Stimulated activated CD4-positive, alpha-beta T cell treated with anti-CD3 and anti-CD28 coated beads, Interleukin-15, amount 100 ng/mL, for 24 hours (primary cell): ENCODE results near the gene CHP1.
"Not testable (repeated sequence)": the region's sequence is repeated elsewhere in the genome, so short reads cannot be mapped to it uniquely, and the experiment has no call there.

Source experiments
- DNase-seq: peaks from one replicate; pipeline ENCODE4 v3.0.0-alpha.2; 2020

The CHP1 gene

DNA sequence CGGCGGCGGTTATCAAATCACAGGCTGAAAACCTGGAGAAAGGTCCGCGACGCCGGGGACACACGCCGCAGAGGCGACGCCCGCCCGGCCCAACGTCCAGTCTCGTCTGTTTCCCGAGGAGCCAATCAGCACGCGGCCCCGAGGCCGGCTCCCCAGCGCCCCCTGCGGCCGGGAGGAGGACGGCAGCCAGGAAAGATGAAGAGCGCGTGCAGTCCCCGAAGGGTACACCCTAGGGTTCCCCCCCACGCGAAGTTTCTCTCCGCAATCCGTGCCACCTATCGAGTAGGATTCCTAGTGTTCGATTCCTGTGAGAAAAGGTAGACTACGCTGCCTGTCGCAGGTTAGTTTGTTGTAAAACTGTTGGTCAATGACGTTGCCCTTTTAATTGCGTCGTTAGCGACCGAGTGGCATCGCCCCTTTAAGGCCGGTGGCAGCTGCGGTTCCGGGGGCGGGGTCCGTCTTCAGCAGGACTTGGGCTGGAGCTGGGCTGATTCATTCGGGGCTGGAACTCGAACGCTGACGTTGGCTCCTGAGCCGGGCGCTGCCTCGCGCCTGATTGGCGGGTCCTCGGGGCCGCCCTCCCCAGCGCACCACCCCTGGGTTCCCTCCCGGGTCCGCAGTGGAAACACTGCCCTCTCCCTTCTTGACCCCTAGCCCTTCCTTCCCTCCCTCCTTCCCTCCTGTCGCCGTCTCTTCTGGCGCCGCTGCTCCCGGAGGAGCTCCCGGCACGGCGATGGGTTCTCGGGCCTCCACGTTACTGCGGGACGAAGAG lies at the start of gene CHP1, which contains the start of gene EXD1:
CHP1 (plus strand) TSS at position 619 of the 772 bp plus-strand sequence; CDS start at position 734, 115 bp downstream.
EXD1 (minus strand) TSS at position 108 of the 772 bp plus-strand sequence. CDS start 4,182 bp downstream, outside the sequence.
- peak; percentile 99 for DNase-seq

DNA sequence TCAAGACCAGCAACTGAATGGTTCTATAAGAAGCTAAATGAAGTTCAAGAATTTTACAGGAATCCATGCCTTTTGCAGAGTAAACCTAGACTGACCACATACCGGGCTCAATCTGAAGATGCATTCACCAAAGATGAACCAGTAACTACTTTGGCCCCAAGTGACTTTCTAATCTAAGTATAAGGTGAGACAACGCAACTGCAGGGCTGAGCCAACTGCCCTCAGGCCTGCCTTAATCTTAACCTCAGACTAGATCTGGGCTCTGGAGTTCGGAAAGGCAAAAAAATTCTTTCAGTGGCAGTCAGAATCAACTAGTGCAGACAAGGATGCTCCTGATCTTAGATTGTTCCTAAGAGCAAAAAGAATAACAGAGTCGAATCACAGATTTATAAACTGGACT lies 48.8 kb upstream of the CHP1 start:
- no peak for DNase-seq

DNA sequence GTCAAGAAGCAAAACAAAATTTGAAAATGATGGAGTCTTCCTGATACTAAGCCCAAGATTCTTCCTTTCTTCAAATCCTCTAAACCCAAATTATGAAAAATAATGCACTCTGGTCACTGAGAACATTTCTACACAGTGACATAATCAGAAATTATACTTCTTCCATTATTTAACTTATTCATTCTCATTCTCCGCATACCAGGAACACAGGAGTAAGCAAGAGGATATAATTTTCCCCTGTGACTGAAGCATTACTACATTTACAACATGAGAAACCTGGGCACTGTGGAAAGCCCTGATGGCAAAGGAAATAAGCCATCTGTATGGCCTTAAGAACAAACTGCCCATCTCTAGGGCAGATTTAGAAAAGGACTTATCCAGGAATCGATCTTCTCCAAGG lies 47.5 kb upstream of the CHP1 start:
- DNase-seq: no peak

DNA sequence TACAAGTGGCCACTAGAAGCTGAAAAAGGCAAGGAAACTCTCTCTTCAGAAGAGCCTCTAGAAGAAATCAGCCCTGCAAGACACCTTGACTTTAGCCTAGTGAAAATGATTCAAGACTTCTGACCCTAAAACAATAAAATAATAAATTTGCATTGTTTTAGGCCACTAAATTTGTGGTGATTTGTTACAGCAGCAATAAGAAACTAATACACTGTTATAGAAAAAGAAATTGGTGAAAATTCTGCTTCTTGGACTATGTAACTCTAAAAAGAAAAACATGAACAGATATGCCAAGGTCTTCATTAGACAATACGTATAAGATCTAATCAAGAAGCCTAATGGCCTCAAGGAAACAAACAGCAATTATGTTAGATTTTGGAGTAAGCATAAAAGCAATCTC lies 36.6 kb upstream of the CHP1 start:
- DNase-seq: no peak

DNA sequence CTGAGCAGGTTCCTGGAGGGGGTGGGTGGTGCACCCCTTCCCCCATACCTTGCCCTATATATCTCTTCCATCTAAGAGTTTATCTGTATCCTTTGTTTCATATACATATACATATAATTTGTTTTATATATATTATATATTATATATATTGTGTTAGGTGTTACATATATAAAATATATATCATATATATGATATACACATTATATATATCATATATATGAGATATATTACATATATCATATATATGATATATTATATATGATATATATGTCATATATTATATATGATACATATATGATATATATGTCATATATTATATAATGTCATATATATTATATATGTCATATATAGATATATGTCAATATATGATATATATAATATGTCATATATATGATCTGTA lies 31.6 kb upstream of the CHP1 start:
- no peak for DNase-seq

DNA sequence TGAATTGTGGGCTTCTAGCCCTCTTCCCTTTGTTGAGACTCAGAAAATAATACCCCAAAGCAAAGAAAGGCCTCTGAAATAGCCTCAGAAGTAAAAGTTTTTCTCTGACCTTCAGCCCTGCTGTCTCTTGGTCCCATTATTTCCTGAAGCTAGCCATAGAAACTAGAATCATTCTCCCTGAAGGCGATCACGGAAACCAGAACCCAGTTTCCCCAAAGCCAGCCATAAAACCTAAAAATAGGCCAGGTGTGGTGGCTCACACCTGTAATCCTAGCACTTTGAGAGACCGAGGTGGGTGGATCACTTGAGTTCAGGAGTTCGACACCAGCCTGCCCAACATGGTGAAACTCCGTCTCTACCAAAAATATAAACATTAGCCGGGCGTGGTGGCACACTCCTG lies 27.7 kb upstream of the CHP1 start:
- DNase-seq: no peak

DNA sequence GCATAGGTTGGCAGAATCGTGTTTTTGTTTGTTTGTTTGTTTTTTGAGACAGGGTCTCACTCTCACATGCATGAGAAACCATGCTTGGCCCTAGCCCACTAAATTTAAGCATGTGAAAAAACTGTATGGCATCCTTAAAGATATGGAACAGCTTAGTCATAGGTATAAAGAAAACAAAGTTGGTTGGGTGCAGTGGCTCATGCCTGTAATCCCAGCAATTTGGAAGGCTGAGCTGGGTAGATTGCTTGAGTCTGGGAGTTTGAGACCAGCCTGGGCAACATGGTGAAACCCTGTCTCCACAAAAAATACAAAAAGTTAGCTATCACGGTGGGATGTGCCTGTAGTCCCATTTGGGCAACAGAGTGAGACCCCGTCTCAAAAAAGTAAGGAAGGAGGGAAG lies 25.8 kb upstream of the CHP1 start:
- DNase-seq: no peak

DNA sequence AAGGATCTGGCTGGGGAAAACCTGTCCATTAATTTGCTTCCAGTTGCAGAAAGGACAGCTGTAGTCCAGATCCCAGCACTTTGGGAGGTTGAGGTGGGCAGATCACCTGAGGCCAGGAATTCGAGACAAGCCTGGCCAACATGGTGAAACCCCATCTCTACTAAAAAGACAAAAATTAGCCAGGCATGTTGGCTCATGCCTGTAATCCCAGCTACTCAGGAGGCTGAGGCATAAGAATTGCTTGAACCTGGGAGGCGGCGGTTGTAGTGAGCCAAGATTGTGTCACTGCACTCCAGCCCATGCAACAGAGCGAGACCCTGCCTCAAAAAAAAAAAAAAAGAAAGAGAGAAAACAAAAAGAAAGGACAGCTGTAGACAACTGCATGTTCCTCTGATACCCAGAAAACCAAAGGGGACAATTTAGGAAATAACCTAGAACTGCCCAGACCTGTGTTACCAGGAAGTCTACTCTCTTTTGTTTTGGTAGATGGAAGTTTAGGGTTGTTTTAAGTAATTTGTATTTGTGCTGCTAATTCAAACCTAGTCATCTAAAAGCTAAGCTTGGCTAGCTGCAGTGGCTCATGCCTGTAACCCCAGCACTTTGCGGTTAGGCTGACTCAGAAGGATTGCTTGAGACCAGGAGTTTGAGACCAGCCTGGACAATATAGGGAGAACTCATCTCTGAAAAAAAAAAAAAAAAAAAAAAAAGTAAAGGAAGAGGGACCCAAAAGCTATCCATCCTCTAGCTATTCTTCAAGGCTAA lies 23.2 kb upstream of the CHP1 start:
- DNase-seq: no peak

DNA sequence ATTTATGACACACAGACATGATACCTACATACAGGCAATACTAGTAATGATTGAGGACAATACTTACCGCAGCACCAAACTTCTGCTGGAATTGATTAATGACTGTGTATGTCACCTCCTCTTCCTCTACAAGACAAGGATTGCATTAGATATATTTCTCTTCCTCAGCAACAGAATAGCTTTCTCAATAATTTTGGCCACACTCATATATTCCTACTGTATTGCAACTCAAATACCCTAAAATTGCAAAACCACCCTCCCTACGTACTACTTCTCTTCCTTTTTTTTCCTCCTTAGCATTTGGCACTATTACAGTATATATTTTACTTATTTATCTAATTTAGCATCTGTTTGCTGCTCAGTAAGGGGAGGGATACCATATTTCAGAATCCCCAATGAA lies 15.4 kb upstream of the CHP1 start:
- DNase-seq: no peak

DNA sequence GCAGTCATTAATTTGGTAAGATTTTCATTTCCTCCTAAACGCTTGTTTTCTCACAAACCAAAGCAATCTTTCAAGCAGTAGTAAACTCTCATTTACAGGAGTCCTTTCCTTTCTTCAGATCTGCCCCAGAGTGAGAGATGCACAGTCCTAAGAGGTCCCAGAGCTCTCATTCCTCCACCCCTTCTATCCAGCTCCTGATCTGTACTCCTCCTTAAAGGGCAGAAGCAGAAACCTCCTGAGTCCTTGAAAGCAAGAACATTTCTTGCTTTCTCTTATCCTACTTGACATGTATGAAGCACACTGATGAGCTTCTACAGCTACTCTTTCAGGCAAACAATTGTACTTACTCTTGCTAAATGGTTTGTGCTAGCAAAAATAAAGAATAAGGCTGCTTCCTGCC lies 12.2 kb upstream of the CHP1 start:
- DNase-seq: no peak

DNA sequence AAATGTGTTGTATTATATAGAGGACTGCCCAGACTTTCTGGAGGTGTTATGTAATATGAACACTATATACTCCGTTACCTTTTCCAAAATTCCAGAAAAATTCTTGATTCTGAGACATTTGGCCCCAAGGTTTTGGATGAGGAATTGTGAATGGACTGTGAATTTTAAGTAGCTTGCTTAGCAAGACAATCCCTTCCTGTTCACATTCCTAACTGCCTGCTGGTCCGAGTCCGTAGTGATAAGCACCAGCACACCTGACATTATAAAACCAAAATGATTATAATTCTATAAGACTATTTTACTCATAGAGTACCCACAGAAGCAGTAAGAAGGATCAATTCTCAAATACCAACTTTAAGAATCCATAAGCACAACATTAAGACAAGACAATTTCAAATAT lies 11.7 kb upstream of the CHP1 start:
- no peak for DNase-seq

DNA sequence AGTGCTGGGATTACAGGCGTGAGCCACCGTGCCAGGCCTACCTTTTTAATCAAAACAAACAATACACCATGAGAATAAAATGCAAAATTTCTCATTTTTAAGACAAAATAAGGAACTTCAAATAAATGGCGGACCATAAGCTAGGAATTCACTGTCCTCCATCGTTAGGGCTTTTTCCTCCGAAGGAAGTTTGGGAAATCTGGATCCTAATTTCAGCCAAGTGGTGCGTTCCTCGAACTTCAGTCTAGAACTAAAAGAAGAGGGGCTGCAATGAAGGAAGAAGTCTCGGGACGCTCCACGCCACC lies 771 bp upstream of the CHP1 start:
- DNase-seq: no peak

DNA sequence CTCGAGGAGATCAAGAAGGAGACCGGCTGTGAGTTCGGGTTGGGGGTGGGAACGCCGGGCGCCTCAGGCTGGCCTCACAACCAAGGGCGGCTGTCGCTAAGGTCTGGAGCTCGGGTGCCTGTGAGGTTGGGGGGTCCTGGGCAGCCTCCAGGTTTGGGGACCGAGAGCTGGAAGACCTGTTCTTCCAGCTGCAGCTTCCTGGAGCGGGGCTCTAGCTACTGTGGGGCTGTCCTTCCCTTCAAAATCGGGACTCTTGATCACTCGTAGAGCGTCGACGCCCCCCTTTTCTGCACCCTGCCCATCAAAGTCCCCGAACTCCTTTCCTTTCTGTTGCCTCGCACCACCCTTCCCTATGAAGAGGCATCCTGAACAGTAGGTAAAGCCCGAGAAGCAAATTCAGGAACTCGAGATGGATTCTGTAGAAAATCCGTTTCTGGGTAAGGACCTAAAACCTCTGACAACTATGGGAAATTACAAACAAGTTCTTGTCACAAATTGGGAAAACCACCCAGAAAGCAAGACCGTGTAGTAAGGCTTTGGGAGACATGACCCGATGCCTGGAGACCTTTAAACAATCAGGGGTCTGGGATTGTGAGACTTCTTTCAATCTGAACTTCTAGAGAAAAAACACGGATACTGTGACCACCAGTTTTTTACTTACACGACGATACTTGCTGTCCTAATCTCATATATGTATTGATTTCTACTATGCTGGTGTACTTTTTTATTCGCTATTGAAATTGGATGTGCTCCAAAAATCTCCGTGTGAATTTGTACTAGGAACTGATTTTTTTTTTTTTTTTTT lies 556 bp downstream of the CHP1 start:
- no peak for DNase-seq

DNA sequence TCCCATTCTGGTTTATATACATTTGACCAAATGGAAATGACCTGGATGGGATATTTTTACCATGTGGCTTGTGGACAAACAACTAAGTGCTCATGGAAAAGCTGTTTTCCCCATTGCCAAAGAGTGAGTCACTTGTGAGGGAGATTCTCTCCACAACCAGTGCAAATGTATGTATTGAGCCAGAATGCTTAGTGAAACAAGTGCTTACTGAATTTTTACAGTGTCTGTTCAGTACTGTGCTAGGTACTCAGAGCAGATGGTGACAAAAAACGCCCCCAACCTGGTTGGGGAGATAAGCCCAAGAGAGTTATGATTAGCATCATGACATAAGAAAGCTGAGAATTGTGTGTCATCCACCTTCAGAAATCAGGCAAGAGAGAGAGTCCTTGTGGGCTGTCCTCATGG lies 2.3 kb downstream of the CHP1 start:
- no peak for DNase-seq

DNA sequence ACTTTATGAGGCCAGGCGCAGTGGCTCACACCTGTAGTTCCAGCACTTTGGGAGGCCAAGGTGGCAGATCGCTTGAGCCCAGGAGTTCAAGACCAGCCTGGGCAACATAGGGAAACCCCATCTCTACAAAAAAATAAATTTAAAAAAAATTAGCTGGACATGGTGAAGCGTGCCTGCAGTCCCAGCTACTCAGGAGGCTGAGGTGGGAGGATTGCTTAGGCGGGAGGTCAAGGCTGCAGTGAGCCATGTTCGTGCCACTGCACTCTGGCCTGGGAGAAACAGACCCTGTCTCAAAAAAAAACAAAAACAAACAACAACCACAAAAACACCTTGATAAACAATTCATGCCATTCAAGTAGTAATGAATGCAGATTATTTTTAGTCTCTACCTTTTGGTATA lies 4.2 kb downstream of the CHP1 start:
- DNase-seq: not testable (repeated sequence)

DNA sequence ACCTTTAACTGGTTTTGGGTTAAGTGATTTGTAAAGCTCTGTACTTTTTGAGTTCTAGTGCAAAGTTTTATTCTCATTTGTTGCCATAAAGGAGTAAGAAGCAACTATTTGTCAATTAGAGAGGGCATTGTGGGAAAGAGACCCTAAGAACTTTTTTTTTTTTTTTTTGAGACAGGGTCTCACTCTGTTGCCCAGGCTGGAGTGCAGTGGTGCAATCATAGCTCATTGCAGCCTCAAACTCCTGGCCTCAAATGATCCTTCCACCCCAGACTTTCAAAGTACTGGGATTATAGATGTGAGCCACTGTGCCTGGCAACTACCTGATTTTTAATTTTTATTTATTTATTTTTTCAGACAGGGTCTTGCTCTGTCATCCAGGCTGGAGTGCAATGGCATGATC lies 4.9 kb downstream of the CHP1 start:
- DNase-seq: no peak

DNA sequence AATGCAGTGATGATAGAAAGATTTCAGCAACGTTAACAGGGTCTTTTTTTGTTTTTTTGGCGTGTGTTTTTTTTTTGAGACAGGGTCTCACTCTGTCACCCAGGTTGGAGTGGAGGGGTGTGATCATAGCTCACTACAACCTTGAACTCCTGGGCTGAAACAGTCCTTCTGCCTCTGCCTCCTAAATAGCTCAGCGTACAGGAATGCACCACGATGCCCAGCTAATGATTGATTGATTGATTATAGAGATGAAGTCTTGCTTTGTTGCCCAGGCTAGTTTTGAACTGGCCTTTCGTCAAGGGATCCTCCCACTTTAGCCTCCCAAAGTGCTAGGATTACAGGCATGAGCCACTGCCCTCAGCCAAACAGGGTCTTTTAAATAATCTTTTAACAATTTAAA lies 7.0 kb downstream of the CHP1 start:
- no peak for DNase-seq

DNA sequence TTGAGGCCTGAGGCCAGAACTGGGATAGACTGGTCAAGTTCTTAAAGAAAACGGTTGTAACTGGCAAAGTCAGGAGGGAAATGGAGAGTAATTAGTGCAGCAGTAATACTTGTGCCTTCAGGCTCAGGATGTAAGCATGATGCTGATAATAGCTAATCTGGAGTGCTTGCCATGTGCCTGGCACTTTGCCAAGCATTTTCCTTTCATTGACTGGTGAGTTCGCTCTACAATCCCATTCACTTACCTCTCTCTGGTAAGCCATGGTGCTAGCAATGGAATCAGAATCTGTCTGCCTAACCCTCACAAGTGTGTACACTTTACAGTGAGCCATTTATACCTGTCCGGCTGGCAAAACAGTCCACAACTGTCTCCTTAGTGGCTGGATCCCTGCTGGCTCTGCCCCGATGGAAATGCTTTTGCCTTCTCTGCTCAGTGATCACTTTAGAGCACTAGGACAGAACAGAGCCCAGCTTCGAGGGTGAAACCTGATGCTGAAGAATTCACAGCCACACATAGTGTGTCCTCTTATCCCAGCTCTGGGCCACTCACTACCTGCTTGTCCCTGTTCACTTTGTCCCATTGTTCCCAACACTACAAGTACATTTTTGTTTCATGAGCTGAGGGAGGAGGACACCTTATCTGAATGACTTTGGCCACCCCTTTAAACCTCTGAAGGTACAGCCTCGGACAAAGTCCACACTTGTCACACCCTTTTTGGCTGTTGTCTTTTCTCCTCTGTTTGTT lies 10.3 kb downstream of the CHP1 start:
- no peak for DNase-seq

DNA sequence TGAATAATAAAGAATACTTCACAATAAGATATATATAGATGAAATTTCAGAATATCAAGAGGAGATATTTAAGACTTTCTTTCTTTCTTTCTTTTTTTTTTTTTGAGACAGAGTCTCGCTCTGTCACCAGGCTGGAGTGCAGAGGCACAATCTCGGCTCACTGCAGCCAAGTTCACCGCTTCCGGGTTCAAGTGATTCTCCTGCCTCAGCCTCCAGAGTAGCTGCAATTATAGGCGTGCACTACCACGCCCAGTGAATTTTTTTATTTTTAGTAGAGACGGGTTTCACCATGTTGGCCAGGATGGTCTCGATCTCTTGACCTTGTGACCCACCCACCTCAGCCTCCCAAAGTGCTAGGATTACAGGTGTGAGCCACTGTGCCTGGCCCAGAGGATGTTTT lies 19.7 kb downstream of the CHP1 start:
- not testable (repeated sequence) for DNase-seq

DNA sequence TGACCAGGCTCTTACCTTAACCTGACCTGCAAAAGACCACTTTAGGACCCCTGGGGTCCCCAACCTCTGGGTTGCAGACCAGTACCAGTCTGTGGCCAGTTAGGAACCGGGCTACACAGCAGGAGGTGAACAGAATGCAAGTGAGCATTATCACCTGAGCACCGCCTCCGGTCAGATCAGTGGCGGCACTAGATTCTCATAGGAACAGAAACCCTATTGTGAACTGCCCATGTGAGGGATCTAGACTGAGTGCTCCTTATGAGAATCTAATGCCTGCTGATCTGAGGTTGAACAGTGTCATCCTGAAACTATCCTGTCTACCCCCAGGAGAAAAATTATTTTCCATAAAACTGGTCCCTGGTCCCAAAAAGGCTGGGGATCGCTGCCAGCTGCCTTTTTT lies 20.3 kb downstream of the CHP1 start:
- no peak for DNase-seq

DNA sequence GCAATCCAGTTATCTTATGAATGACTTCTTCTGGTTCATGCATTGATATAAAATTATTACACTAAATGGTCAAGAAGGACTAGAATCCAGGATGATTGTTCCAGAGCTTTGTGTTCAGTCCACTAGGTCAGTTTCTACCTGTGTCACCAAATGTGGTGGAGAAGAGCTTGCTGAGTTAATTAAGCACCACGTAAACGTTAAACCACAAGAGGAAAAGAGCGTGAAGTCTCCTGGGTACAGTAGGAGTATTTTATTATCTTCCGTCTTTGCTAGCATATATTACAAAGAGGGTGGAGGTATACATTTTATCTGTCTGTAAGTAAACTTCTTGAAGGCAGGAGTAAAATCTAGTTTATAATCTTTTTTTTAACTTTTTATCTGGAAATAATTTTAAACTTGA lies 23.5 kb downstream of the CHP1 start:
- DNase-seq: no peak

DNA sequence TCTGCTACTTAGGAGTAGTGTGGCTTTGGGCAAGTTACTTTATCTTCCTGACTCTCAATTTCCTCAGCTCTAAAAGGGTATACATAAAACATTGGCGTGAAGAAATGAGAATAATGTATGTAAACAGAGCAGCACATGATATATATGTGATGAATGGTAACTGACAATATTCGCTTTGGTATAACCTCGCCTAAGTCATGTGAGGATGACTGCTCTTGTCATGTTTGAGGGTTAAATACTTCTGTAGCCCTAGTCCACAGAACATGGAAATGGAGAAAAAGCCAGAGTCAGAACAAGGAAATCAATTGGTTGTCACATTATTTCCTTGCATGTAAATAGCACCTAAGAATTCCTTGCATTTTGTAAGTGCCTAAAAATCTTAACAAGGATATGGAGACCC lies 25.0 kb downstream of the CHP1 start:
- no peak for DNase-seq

DNA sequence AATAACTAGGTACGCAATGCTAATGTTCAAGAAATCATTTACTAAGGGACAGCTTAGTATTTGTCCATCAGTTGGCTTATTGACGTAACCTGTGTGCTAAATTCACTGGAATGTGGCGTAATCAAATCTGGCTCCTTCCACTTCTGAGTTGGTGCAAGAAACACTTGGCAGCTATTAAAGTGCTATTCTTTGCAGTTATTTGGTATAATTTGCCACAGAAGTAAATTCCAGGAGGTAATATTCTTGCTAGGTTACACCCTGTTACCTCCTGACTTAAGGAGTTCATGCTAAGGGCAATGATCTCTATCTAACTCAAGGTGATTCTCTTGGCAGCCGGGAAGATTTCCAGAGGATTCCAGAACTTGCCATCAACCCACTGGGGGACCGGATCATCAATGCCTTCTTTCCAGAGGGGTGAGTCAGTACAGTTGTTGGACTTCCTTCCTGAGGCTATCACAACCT lies 25.5 kb downstream of the CHP1 start:
- DNase-seq: no peak
